ENCODE data around the gene LFNG.

- TF ChIP-seq CTCF (IDR thresholded peaks at IDR 0.05) (no peak), POLR2A (IDR thresholded peaks at IDR 0.05) (no peak), POLR2AphosphoS5 (IDR thresholded peaks at IDR 0.05; ENCODE audit: insufficient read depth in 1 of 2, low read depth in 1 of 2) (no peak)
Observed at GRCh38 chr7:2572101-2572842, 52.7 kb downstream of the LFNG start.

All from vagina (tissue), 2 donors.